Activated gamma-delta T cell (primary cell): ENCODE data around the gene UEVLD.
A peak's percentile ranks its signal among the peaks of the same experiment; 100 is the strongest.
"Not testable (repeated sequence)": the region's sequence is repeated elsewhere in the genome, so short reads cannot be mapped to it uniquely, and the experiment has no call there.

Experiments
- DNase-seq: peaks from one replicate; lab custom pipeline; 2025; lab: John Stamatoyannopoulos, UW
- total RNA-seq, 2 donors: gene quantifications; one replicate each; lab custom pipeline; 2026; lab: John Stamatoyannopoulos, UW

The UEVLD gene
- total RNA-seq, result 26.4 to 28.7 reads per million in 2 donors

DNA sequence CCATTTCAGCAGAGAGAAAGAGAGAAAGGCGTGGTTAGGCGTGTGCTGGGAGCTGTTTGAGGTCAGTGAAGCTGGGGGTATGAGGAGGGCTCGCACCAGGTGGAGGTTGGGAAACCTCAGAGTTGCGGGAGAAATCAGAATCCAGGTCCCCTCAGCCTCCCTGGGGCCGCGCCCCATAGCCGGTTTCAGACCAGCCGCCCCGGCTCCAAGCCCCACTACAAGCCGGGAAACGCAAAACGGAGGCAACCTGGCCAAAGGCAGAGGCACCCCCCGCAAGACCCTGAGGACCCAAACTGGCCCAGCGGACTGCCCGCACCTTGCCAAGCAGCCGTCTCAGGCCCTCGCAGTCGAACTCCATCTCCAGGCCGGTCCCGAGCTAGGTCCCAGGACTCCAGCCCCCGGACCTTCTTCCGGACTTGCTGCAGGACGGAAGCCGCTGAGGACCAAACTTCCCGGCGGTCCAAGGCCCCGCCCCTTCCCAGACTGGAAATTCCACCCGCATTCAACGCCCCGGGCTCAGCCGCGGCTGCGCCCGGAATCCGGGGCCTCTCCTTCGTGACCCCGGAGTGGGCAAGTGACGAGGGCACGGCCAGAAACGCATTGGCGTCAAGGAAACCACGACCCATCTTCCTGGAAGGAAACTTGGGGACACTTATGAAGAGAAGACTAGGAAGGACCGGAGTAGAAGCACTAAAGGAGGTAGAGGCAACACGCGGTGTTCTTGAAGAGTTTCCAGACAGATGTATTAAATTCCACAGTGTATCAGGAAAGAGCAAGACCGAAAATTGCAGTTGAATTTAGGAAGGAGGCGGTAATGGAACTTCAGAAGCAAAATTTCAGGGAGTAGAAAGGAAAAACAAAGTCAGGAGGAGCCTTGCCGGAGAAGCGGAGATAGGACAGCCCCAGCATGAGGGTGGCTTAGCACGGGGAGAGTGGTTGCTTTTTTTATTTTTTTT lies at the start of gene UEVLD:
UEVLD (minus strand) TSS at position 438 of the 956 bp plus-strand sequence; CDS start at position 358, 80 bp downstream.
- DNase-seq, result peak; percentile 55

GRCh38 chr11:18634140-18635032 lies 45.9 kb upstream of the UEVLD start, which contains the start of gene SPTY2D1:
SPTY2D1 (minus strand) TSS chr11:18634342; CDS start chr11:18634257, 85 bp downstream.
- DNase-seq, result peak; percentile 94

DNA sequence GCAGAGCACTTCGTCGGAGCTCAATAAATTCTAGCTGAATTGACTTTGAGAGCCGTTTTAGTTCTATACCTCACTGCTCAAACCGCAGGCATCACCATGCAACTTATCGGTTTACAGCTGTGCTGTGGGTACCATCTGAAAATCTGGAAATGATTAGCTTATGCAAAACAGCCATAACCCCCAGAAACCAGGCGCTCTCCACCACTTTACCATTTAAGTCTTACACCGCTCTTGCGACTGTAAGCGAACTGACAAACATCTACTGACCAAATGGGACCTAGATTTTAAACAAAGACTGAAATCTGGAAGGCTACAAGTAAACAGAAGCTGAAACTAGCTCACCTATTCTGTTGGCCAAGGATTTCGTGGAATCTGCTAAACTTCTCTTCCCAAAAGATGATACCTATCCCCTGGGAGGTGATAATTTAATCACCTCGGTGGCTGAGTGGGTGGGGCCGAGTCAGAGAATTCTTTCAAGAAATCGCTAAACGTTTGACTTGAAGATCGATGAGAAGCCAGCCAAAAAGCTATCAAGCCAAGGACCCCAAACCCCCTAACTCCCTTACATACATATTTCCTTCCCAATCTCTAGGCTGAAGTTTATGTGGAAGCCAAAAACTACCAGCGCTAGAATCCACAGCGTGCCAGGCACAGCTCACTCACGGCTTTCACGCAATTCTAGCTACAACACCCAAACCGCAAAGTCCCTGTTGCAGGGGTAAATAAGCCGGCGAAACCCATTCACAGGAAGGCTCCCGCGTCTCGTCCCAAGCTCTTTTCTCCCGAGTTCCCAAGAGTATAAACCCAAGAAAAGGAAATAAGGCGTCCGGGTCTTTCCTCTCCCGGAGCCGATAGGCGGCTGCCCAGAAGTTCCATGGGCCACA lies 45.0 kb upstream of the UEVLD start:
- no peak for DNase-seq

DNA sequence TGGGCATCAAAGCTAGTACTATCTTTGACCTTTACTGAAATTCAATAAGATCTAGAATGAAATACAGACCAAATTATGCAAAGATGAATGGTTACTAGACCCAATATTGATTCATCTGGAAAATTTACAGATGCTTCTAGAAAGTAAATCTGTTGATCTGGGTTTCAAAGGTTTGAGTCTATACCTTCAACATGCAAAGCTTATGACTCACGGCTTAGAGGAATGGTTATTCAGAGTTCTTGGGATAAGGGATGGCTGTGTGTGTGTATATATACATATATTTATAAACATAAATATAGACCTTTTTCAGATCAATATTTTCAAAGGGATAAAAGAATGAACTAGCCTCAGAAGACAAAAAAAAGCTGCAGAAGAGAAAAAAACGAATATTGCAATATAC lies 44.3 kb upstream of the UEVLD start:
- DNase-seq, result no peak

DNA sequence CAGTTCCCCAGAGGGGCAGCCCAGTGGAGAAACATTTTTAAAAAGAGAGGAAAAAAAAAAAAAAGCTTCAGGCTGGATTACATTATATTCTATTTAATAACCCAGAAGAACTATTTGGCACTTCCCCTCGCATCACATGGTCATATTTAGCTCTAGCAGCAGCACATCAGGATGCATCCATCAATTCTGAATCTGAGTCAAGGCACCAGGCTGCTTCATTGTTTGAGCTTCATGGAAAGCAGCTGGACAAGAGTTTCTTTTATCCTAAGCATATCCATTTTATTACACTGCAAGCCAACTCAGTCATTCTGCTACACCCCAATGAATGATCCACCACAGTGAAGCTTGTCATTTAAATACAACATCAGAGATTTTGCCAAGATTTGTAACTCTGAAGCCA lies 35.6 kb upstream of the UEVLD start:
- DNase-seq, result no peak

DNA sequence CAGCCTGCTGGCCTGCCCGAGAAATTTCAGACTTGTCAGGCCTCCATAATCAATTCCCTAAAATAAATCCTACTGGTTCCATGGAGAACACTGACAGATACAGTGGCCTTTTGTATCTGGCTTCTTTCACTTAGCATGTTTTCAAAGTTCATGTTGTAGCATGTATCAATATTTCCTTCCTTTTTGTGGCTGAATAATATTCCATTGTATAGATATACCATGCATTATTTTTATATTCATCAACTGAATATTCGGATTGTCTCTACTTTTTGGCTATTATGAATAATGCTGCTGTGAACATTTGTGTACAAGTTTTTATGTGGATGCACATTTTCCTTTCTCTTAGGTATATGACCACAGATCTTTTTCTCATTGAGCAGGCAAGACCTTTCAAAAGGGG lies 35.2 kb upstream of the UEVLD start:
- DNase-seq, result no peak

DNA sequence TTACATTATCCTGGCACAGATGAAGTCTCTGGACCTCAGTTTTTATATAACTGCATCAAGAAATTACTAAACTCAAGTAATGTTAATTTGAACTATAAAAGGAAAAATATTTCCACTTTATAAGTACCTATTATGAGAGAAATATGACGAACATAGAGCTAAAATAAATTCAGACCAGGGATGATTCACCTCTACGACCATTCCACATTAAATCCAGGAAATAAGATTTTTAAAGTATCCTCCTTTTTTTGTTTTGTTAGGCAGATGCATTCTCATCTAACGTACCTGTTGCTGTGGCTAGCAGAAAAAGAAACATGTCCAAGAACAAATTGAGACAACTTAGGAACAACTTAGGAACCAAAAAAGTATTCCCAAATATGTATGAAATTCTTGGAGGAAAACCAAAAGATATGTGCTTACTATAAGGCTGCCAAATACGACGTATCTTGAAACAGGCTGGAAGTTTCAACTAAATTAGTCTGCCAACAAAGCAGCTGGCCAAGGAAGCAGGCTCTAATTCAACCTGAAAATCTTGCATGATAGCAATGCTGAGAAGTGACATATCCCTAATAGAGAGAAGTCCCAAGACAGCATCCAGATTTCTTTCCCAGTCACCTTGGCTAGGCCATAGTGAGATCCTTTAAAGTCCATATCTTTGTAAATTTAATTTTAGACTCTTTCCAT lies 29.9 kb upstream of the UEVLD start:
- no peak for DNase-seq

- no peak for DNase-seq
Measured at GRCh38 chr11:18617688-18618341, 29.3 kb upstream of the UEVLD start.

GRCh38 chr11:18615628-18616392 lies 27.3 kb upstream of the UEVLD start:
- no peak for DNase-seq

GRCh38 chr11:18614667-18615066 lies 26.1 kb upstream of the UEVLD start:
- DNase-seq, result no peak

DNA sequence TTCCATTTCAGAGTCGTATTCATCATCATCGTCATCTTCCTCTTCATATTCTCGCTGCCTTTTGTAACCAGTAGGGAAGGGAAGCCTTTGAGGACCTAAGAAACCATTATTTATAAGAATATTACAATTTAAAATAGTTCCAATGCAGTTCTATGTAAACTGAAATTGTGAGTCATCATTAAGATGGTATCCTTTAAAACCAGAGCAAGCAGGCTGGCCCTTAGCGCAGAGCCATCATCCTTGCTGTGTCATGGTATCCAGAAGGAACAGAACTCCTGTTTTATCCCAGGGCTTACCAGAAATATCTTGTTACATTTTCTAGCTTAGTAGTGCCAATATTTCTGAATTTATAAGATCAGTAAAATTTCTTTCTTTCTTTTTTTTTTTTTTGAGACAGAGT lies 23.9 kb upstream of the UEVLD start:
- DNase-seq, result no peak

- no peak for DNase-seq
Measured at GRCh38 chr11:18611196-18611595, 22.7 kb upstream of the UEVLD start.

DNA sequence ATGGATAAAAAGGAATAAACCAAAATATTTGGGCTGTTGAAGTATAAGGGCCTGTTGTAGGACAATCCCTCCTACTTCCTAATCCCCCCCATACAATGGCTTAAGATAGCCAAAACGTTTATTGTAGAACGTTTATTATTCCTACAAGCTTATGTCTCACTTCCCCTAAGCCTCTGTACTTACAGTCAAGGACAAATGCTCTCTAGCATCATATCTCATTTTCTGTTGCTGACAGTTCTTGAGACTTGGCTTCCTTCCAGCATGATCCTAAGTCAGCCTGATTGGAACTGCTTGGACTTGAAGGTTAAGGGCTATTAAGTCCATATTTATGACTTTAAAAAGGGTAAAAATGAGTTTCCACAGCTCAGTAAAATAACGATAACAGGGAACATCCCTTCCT lies 19.8 kb upstream of the UEVLD start:
- no peak for DNase-seq

- no peak for DNase-seq
Measured at GRCh38 chr11:18600915-18601569, 12.5 kb upstream of the UEVLD start.

DNA sequence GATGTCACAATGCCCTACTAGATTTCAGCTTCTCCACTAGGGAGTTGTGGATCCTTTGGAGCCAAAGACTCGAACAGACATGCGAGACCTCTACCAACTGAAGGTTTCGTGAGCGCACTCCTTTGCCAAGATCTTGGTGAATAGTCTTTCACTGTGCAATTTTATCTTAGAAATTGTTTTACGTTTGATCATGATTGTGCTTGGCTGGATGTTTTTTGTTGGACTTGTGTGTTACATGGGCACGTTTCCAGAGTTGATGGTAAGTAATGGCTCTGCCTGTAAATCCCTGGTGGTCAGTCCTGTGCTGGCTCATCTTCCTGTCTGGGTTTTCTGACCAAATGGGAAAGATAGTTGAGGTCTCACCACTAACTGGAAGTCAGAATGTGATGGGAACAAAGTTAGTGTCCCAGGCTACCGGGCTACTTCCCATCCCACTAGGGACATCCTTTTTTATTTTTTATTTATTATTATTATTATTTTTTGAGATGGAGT lies 11.3 kb upstream of the UEVLD start, which contains the start of gene MISFA:
MISFA (plus strand) TSS at position 51 of the 492 bp plus-strand sequence; CDS start at position 191, 140 bp downstream.
- DNase-seq, result no peak

- DNase-seq, result no peak
Measured at GRCh38 chr11:18594999-18595749, 6.6 kb upstream of the UEVLD start.

- DNase-seq, result not testable (repeated sequence)
Measured at GRCh38 chr11:18594088-18594487, 5.6 kb upstream of the UEVLD start.

DNA sequence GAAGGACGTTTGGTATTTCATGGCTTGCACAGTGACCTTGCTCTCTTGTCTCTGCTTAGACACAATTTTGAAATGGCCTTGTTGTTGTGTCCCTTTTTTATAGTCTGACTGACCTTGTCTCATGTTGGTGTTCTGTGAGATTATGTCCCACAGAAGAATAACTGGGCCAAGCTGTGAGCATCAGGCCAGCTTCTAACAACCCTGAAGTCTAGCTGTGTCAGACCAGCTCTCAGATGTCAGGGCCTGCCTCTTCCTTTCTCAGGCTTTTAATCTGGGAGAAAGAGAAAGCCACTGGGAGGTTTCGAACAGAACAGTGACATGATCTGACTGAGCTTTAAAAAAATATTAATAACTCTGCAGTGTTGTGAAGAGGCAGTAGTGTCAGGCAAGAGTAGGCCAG lies 2.0 kb upstream of the UEVLD start:
- DNase-seq, result no peak
